Astrocyte of the hippocampus (primary cell): ENCODE data around the gene HMX1.

Experiments used
- DNase-seq: peaks from one replicate; pipeline ENCODE4 v3.0.0; 2011; ENCODE audit warnings: low read depth, low spot score

The HMX1 gene

DNA sequence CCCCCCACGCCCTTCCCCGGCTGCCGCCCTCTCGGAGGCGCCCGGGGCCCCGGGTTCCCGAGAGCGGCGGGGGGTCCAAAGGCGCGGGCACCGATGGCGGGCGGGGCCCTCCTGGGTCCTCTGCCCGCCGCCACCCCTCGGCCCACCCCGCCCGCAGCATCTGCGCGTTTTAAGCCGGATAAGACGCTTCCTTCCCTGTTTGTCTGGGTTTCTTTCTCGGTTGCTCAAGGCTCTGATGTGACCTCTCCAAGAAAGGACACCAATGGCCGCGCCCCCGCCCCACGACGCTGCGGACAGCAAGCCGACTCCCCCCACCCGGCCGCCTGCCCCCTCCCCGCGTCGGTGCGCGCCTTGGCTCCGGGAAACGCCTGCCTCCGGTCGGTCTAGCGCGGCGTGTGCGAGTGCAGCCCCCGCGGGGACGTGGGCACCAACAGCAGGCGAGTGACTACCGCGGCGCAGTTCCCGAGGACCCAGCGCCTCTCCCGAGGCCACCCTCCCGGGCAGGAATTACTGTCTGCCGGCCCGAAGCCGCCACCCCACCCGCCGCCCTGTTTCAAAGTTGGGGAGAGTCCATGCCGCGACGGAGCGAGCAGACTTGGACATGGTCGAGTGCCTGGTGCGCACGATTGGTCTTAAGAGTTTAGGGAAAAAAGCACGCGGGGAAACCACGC is 21.1 kb upstream of the HMX1 start:
- DNase-seq = no peak

GRCh38 chr4:8891646-8892555 is 20.3 kb upstream of the HMX1 start:
- DNase-seq = no peak

DNA sequence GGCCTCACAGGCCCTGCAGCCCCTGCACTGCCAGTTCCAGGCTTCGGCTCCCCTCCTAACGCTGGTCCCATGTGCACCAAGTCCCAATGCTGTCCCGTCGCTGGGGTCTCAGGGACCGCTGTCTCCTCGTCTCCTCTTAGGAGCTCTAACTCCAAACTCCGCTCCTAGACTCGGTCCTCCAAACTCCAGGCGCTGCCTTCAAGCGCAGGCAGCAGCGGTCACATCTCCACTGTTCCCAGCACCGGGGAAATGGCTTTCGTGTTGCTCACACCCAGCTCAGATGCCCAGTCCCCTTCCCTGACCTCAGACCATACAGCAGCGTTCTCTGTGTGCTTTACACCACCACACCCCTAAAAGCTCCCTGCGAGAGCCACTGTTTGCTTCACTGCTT is 19.6 kb upstream of the HMX1 start:
- no peak for DNase-seq

- no peak for DNase-seq
Observed at GRCh38 chr4:8888856-8889255, 17.2 kb upstream of the HMX1 start.

DNA sequence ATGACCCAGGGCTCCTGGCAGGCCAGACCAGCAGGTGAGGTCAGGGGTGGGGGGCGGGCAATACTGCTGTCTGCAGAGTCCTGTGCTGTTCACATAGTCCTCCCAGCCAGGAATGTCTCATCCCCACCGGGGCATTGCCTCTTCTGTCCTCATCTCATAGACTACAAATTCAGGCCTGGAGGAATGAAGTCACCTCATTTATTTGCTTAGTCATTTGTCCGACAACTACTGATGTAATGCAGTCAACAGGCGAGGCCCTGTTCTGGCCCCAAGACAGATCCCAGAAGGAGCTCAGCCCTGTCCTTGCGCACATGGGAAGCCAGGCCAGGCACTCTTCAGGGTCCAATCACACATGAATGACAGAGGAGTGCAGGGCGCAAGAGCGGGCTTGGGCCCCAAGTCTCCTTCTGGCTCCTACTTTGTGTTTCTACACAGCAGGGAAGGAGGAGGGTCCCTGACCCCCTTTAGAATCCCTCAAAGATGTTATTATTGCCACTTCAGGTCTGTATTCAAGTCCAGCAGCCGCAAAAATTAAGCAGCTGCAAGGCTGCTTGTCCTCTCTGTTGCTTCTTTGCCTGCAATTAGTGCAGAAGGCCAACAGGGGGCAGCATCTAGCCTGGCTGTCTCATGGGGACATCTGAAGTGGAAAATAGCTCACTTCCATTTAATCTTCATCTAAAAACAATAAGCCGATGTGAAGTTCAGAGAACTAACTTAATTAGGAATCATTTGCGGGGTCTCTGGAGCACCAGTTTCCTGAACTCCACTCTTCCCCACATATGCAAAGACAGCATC is 15.2 kb upstream of the HMX1 start:
- no peak for DNase-seq

- DNase-seq = no peak
Observed at GRCh38 chr4:8882239-8882638, 10.6 kb upstream of the HMX1 start.

GRCh38 chr4:8880851-8881250 is 9.2 kb upstream of the HMX1 start:
- DNase-seq = no peak

DNA sequence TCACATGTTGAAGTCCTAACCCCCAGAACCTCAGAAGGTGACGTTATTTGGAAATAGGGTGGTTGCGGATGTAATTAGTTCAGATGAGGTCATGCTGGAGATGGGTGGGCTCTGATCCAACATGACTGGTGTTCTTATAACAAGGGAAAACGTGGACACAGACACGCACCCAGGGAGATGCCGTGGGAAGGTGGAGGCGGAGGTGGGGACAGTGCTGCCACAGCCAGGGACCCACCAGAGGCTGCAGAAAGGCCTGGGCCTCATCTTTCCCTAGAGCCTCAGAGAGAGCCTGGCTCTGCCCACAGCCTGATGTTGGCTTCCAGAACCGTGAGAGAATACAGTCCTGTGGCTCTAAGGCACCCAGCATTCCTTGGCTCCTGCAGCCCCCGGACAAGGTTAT is 7.9 kb upstream of the HMX1 start:
- DNase-seq = no peak

GRCh38 chr4:8878421-8878820 is 6.8 kb upstream of the HMX1 start:
- no peak for DNase-seq

DNA sequence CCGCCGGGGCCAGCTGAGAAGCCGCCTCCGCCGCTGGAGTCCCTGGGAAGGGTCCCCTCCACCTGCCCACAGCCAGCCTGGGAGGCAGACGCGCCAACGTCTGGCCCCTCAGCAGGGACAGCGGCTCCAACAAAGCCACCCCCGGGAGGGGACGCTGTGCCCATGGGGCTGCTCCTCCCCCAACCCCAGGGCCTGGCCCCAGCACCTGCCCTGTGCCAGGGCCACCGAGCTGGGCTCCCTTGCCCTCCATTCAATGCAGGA is 6.1 kb upstream of the HMX1 start:
- no peak for DNase-seq

DNA sequence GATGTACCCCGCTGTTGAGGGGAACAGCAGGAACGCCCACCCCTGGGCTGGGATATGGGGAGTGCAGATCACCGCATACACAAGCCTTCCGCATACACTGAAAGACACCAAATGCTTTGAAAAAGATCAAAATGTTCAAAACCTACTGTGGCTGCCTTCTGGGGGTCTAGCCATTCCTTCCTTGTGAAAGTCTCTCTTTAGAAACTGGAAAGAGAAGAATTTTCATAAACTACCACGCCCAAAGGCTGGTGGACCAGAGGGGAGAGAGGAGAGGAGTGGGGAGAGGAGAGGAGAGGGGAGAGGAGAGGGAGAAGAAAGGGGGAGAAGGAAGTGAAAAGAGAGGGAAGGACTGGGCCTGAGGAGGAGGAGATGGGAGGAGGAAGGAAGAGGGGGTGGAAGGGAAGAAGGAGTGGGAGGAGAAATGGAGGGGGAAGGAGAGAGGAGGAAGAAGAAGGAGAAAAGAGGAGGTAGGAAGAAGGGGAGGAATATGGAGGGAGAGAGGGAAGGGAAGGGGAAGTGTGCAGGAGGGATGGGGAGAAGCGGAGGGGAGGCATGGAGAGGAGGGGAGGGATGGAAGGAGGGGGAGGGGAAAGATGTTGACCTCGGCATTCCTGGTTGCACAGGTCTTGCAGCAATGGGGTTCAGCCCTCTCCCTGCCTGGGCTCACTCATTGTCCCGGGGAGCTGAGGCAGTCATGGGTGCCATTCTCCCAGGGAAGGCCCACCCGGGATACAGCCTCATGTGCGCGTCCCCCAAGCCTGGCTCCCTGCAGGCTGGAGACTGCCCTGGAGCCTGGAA is 5.5 kb upstream of the HMX1 start:
- no peak for DNase-seq

DNA sequence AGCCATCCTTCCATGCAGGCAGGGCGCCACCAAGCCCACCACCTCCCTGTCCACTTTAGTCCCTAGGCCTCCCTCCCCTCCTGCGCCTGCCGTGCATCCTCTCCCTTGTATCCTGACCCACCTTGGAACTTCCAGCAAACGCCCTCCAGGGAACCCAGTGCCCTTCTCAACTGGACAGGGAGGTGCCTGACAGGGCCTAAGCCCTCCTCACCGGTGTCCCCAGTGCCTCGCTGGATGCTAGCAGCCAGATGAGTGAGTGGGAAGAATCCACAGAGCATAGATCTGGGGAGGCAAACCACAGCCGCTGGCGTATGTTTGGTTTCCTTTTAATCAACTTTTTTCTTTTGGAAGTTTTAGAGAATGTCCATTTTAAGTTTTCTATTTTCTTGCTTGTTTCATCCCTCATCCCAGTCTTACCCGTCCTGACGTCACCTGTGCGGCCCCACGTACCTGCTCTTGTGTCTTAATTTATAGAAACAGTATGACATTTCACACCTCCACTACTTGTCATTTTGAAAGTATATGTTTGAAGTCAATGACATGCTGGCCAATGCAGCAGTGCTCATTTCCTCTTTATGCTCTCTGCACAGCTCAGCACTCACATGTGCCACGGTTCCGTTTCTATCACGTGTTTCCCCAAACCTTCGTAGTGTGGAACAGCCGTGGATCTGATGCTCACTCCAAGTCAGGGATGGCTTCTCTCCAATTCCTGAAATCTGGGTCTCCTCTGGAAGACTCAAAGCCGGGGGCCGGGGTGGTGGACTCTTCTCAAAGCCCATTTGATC is 3.4 kb upstream of the HMX1 start:
- DNase-seq = no peak

GRCh38 chr4:8874003-8874895 is 2.6 kb upstream of the HMX1 start:
- no peak for DNase-seq

DNA sequence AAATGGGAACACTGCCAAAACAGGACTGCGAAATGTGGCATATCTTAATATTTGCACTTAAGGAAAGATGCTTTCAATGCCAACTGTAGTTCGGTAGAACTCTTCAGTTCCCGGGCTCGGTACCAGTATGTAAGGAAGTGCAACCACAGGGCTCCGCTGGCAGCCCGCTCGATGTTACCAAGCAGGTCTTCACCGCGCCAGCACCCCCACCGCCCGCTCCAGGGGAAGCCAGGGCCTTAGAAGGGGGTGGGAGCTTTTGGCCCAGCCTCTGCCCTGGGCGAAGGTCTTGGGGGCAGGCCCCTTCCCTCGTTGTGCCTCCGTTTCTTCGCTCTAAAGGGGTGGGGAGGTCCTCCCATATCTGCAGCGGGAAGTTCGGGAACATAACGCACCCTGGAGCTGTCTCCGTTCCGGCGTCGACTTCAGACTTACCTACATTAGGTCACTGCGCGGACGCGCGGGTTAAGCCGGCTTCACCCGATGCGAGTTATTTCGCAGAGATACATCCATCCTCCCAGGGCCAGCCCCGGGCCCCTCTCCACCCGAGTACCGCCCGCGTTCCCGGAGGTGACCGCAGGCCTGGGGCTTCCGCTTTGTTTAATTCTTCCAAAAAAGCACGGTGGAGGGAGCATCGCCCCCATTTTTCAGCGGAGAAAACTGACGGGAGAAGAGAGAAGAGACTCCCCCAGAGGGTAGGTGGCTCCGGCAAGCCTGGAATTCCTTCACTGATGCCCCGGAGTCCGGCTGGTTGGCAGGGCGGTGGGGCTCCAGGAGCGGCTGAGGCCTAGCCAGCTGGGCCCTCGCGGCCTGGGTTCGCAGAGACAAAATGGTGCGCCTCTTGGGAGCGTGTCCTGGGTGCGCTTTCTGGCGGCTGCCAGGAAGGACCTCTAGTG is 1.0 kb upstream of the HMX1 start:
- DNase-seq = no peak

DNA sequence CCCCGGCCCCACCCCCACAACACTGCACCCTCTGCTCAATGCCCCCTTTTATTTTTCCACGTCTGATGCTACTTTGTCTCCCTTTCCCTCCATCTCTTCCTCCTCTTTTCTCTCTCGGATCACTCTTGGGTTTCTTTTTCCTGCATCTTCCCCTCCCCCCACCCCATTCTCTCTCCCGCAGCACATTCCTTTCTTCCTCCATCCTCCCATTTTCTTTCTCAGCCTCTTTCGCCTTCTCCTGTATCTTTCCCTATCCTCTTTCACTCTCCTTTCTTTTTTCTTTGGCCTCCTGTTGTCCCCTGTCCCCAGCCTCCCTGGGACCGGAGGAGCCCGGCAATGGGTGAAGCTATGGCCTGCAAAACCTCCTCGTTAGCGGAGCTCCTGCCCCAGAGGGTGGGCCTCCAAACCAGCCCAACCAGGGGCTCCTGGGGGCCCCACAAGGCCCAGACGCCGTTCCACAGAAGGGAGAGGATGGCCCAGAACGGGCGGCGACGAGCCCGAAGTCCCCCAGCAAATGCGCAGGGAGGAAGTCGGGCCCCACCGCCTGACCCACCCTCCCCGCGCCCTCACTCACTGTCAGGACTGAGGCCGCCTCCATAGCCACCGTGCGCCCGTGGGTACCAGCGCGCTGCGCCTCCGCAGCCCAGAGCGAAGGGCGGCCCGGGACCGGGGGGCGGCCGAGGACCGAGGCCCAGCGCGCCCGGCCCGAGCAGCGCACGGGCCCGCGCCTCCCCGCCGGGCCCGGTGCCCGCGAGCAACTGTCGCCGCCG is 807 bp downstream of the HMX1 start:
- no peak for DNase-seq

DNA sequence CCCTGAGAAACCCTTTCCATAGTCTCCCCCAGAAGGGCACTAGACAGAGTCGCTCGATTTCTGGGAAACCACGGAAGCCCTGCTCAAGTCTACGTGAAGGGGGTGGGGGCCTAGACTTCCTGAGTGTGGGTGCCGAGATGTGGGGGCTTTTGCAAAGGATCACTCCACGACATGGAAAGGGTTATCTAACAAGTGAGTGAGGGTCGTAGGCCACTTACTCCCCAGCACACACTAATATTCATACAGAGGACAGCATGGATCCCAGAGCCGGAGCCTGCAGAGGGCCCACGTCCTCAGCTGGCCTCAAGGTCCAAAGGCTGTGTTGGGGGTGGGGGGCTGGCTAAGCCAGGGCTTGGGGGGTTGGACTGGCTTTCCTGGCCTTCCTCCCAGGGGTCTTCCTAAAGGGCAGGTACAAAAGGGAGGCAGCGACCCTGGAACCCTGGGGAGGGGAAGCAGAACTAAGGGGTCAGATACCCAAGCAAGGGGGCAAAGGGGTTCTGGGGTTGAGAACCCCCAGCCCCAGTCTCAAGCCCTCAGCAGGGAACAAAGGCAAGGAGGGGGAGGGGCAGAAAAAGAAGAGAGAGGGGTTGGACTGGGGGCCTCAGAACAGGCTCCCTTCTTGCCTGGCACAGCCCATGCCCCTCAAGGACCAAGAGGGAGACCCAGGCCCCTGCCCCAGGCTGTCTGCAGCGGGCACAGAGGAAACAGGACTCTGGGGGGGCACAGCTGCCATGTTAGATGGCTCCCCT is 1.6 kb downstream of the HMX1 start:
- no peak for DNase-seq
